Upper lobe of left lung (tissue), 4 donors: ENCODE results near the gene ZBTB38.

Source experiments
- CTCF ChIP-seq, 6 experiments: fragments of 450-650 bp in 4 of 6; fragments of 200-600 bp in 2 of 6; sonication (generic) in 2 of 6; IDR thresholded peaks; one replicate each; pipeline ENCODE4 v1.5.1; 2016 to 2019; ENCODE audit warnings: antibody characterized with exemption in 6 of 6
- POLR2A ChIP-seq, 4 donors: fragments of 450-650 bp; IDR thresholded peaks; one replicate each; pipeline ENCODE4 v1.5.1; 2016 to 2017; ENCODE audit warnings: antibody characterized with exemption in 4 of 4, mild to moderate bottlenecking in 2 of 4
- POLR2AphosphoS5 ChIP-seq, 2 donors: sonication (generic); formaldehyde crosslinking; IDR thresholded peaks; one replicate each; pipeline ENCODE4 v1.5.1; 2017; ENCODE audit warnings: antibody characterized with exemption in 2 of 2

GRCh38 chr3:141377377-141377776 lies 9.1 kb downstream of the ZBTB38 start:
- no peak for TF ChIP-seq CTCF (IDR thresholded peaks at IDR 0.05)
- TF ChIP-seq POLR2A (IDR thresholded peaks at IDR 0.05) = no peak
- TF ChIP-seq POLR2AphosphoS5 (IDR thresholded peaks at IDR 0.05) = no peak
